Activated gamma-delta T cell treated with Interleukin-2 at 50 U/mL for 16 hours (primary cell): ENCODE data around the gene RTEL1.
A peak's percentile ranks its signal among the peaks of the same experiment; 100 is the strongest.
"Not testable (repeated sequence)": the region's sequence is repeated elsewhere in the genome, so short reads cannot be mapped to it uniquely, and the experiment has no call there.

ENCODE experiments used
- DNase-seq: peaks from one replicate; pipeline ENCODE4 v3.0.0-alpha.2; 2020

Gene RTEL1

DNA sequence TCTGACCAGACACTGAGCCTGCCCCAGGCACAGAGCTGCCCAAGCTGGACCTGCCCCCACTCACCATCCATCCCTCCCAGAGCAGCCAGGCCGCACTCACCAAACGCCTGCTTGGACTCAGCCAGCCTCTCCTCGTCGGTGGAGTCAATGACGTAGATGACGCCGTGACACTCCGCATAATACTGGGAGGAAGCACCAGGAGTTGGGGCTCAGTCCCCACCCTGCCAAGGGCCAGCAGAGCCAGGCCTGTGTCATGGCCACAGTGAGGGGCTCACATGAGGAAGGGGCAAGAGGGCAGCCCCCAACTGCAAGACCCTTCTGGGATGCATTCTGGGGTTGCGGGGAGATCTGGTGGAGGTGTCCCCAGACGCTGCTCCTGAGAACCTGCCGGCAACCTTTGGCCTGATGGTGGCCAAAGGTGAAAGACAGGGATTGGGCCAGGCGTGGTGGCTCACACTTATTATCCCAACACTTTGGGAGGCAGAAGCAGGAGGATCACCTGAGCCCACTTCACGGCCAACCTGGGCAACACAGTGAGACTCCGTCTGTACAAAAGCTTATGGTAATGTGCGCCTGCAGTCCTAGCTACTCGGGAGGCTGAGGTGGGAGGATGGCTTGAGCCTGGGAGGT is 44.0 kb downstream of the RTEL1 start:
- DNase-seq = peak; percentile 3

- DNase-seq = peak; percentile 3
These were observed 44.8 kb downstream of the RTEL1 start for GRCh38 chr20:63702751-63703470.

DNA sequence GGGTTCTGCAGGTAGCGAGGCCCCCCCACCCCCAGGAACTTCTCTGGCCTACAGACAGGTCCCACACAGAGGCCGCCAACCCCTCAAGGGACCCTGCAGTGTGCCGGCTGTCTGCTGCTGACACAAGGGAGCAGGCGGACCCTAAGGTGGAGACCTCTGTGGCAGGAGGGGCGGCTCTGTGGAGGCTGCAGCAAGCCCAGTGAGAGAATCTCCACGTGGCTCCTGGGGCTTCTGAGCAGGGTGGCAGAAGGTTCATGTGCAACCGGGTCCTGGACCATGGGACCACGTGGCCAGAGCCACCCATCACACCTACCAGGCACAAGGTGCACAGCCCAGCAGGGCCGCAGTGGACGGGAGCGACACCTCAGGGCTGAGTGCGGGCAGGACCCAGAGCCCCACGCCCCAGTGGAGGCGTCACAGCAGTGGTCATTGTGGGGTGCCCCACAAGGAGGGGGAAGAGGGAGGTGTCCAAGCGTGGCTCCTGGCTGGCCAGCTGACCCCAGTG is 45.4 kb downstream of the RTEL1 start:
- DNase-seq = no peak

GRCh38 chr20:63703976-63704748 is 46.0 kb downstream of the RTEL1 start:
- peak; percentile 3 for DNase-seq

GRCh38 chr20:63704749-63705117 is 46.6 kb downstream of the RTEL1 start:
- DNase-seq = no peak

- no peak for DNase-seq
These were observed 47.3 kb downstream of the RTEL1 start for GRCh38 chr20:63705232-63706026.

DNA sequence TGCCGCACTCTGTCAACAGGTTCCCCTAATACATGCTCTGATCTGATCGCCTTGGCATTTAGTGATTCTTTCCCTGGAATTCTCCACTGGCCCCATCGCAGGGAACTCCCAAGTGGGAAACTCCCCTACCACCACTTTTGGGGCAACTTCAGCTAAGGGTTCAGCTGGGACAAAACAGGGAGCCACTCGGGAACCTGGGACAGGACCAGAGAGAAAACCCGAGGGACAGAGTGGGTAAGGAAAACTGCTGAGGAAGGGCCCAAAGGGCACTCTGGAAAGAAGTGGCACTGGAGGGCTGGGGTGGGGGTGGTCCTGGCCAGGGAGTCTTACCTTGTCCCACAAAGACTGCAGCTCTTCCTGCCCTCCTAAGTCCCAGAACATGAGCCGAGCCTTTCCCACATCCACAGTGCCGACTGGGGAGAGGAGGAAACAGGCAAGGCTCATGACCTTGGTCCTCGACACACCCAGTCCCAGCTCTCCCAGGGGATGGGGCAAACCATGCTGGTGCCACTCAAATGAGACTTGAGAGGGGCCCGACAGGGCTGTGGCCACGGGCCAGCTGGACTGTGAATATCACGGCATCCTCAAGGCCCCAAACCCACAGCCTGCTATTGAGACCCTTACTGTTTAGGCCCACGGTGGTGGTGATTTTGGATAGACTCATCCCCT is 48.0 kb downstream of the RTEL1 start:
- no peak for DNase-seq

DNA sequence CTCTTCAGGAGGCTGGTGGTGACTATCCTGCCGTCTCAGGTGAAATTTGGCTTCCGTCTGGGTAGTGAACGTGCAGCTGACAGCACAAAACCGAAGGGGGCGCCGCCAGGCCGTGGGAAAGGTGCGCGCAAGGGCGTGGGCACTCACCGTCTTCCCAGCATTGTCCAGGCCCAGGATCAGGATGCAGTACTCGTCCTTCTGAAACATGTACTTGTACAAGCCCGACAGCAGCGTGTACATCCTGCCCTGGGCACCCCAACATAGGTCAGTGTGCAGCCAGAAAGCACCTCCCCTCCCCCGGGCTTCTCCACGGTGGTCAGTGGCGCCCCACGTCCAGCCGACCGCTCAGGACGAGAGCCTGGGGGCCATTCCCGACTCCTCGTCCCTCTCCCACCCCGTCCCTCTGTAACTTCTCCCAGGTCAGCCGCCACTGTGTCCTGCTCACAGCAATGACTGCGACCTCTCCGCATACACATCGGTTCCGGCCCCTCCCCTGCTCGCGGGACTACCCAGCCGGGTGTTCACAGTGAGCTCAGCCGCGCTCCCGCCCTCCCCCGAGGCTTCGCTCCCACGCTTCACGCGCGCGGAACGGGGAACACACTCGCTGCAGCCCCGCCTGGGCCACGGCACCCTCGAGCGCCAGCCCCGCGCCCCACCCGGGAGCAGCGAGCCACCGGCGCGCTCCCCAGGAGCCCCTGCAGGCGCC is 48.9 kb downstream of the RTEL1 start:
- DNase-seq = peak; percentile 55

DNA sequence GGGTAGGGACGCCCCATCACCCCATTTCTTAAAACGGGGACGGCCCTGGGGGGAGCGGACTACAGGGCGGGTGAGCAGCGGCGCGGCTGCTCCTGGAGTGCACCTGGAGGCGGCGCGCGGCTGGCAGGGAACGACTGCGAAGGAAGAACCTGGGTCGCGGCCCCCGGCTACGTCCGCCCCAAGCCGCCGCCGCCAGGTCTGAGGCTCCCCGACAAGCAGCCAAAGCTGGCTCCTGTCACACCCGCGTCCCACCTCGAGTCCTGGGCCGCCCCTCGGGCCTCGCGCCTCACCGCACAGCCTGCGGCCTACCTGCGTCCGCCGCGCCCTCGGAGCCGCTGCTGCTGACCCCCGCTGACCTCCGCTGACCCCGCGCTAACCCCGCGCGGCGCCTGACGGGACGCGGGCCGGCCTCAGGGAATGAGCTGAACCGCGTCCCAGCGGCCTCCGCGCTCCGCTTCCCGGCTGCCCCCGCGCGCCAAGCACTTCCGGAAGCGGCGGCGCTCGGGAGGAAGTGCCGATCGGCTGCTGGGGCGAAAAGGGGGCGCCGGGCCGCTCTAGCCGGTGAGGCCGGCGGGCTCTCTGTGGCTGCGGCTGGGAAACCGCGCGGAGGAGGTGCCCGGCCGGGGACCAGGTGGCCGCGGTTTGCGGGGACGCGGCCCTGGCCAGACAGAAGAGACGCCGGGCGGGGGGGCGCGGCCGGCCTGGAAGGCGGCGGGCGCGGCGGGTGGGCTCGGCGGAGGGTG is 49.6 kb downstream of the RTEL1 start, which contains the start of the genes ARFRP1 and ZGPAT:
Gene ARFRP1 (minus strand): TSS at position 419 of the 743 bp plus-strand sequence. CDS start 885 bp downstream, outside the sequence.
Gene ZGPAT (plus strand): TSS at position 482 of the 743 bp plus-strand sequence. CDS start 542 bp downstream, outside the sequence.
- peak; percentile 83 for DNase-seq

DNA sequence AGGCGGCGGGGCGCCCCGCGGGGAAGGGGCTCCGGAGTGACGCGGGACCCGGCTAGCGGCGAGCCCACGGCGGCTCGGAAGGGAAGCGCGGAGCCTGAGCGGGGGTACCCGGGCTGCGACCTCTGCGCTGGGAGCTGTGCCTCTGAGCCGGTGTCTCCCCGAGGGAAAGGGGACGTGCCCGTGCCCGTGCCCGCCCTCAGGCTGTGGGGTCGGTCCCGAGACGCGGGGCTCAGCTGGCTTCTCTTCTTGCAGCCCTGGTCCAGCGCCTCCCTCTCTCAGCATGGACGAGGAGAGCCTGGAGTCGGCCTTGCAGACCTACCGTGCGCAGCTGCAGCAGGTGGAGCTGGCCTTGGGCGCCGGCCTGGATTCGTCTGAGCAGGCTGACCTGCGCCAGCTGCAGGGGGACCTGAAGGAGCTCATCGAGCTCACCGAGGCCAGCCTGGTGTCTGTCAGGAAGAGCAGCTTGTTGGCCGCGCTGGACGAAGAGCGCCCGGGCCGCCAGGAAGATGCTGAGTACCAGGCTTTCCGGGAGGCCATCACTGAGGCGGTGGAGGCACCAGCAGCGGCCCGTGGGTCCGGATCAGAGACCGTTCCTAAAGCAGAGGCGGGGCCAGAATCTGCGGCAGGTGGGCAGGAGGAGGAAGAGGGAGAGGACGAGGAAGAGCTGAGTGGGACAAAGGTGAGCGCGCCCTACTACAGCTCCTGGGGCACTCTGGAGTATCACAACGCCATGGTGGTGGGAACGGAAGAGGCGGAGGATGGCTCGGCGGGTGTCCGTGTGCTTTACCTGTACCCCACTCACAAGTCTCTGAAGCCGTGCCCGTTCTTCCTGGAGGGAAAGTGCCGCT is 50.4 kb downstream of the RTEL1 start:
- peak; percentile 17 for DNase-seq

GRCh38 chr20:63709149-63709527 is 51.0 kb downstream of the RTEL1 start:
- peak; percentile 2 for DNase-seq

GRCh38 chr20:63711085-63711645 is 53.1 kb downstream of the RTEL1 start:
- DNase-seq = no peak

DNA sequence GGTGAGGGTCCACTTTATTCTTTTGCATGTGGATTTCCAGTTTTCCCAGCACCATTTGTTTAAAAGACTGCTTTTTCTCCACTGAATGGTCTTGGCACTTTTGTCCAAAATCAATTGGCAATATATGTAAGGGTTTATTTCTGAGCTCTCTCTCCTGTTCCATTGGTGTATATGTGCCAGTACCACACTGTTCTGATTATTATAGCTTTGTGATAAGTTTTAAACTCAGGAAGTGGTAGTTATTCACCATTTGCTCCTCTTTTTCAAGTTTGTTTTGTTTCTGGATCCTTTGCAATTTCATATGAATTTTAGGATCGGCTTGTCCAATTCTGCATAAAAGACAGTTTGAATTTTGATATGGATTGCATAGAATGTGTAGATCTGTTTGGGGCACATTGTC is 54.1 kb downstream of the RTEL1 start:
- no peak for DNase-seq

GRCh38 chr20:63714858-63715257 is 56.7 kb downstream of the RTEL1 start:
- no peak for DNase-seq

GRCh38 chr20:63718996-63719395 is 60.9 kb downstream of the RTEL1 start:
- DNase-seq = no peak

DNA sequence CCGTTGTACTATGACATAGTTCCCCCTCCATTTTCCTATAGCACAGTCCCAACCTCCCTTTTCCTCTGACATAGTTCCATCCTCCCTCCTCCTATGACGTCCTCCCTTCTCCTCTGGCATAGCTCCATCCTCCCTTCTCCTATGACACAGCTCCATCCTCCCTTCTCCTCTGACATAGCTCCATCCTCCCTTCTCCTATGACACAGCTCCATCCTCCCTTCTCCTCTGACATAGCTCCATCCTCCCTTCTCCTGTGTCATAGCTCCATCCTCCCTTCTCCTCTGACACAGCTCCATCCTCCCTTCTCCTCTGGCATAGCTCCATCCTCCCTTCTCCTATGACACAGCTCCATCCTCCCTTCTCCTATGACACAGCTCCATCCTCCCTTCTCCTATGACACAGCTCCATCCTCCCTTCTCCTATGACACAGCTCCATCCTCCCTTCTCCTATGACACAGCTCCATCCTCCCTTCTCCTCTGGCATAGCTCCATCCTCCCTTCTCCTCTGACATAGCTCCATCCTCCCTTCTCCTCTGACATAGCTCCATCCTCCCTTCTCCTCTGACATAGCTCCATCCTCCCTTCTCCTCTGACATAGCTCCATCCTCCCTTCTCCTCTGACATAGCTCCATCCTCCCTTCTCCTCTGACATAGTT is 65.0 kb downstream of the RTEL1 start:
- DNase-seq = not testable (repeated sequence)

- DNase-seq = not testable (repeated sequence)
These were observed 72.1 kb downstream of the RTEL1 start for GRCh38 chr20:63730189-63730733.

- DNase-seq = no peak
These were observed 73.3 kb downstream of the RTEL1 start for GRCh38 chr20:63731410-63731809.
